Left lung (tissue), 10 donors: Measurements from ENCODE around the gene SLC24A5. TPM values are rescaled to one million over a fixed set of nuclear protein-coding genes. Genes with fewer than 3 reads are reported as not detected.

Experiments used
- ATAC-seq: fragments of 200-7000 bp; cut with Tn5 transposase; one replicate; pipeline ENCODE4 v1.9.1; 2020; ENCODE audit warnings: moderate library complexity
- DNase-seq, 4 donors: peaks; one replicate each; pipeline ENCODE4 v3.0.0-alpha.2; 2013 to 2020
- H3K27ac ChIP-seq, 2 donors: fragments of 200-600 bp; sonication (generic) in 1 of 2; one replicate each; pipeline versions ENCODE4 v1.5.0 to v1.8.0; 2020 to 2021
- H3K27me3 ChIP-seq, 2 donors: fragments of 200-600 bp; sonication (generic) in 1 of 2; one replicate each; pipeline versions ENCODE4 v1.5.0 to v1.8.0; 2020 to 2021
- H3K36me3 ChIP-seq, 2 donors: fragments of 200-600 bp; sonication (generic) in 1 of 2; one replicate each; pipeline versions ENCODE4 v1.5.0 to v1.8.0; 2020 to 2021
- H3K4me1 ChIP-seq, 2 donors: fragments of 200-600 bp; one replicate each; pipeline ENCODE4 v1.8.0; 2021
- H3K4me3 ChIP-seq, 2 donors: fragments of 200-600 bp; sonication (generic) in 1 of 2; one replicate each; pipeline versions ENCODE4 v1.5.0 to v1.8.0; 2020 to 2021; ENCODE audit warnings: mild to moderate bottlenecking in 1 of 2
- H3K9me3 ChIP-seq, 2 donors: fragments of 200-600 bp; sonication (generic) in 1 of 2; one replicate each; pipeline versions ENCODE4 v1.5.0 to v1.8.0; 2020 to 2021
- CTCF ChIP-seq, 2 donors: fragments of 200-600 bp; sonication (generic) in 1 of 2; IDR thresholded peaks; one replicate each; pipeline versions ENCODE4 v1.5.0 to v1.8.0; 2021; ENCODE audit warnings: antibody characterized with exemption in 2 of 2
- intact Hi-C, 2 donors: fragments of 100-400 bp; cut with DNase I; formaldehyde crosslinking; loops; one replicate each; pipeline versions ENCODE4 v1.11.2 to v1.14.2; 2022
- polyA plus RNA-seq, 6 donors: library from polyadenylated mRNA; unstranded; fragments of 120-200 nt; gene quantifications; one replicate each; pipeline ENCODE4 v1.2.1, GENCODE V29; 2013; ENCODE audit not compliant: insufficient read length in 6 of 6
- total RNA-seq, 2 donors: library from RNA; stranded (reverse); fragmentation: NEBNext Ultra II Directional; extraction: Animal tissue kit (Norgen Biotek cat#: 25700); gene quantifications; one replicate each; pipeline ENCODE4 v1.2.1, GENCODE V29; 2021
- donor health status: DM: no; HTN: yes; CAD: no.
- donor health status: DM: no; HTN: no; CAD: no.

The SLC24A5 gene
- total and polyA plus RNA-seq, 8 donors: 0.14 to 6.5 (median 0.47) TPM; not detected in 1

- no peak for TF ChIP-seq CTCF (IDR thresholded peaks at IDR 0.05)
- intact Hi-C loops: no loop called here
- no peak overlapping the region for H3K4me3 ChIP-seq
- no peaks in the 10 kb centered on the region for H3K9me3 ChIP-seq
- no peaks in the 10 kb centered on the region for H3K4me1 ChIP-seq
- H3K27me3 ChIP-seq: no peaks in the 10 kb centered on the region
- no peak overlapping the region for H3K27ac ChIP-seq
- DNase-seq: no peak
- no peaks in the 10 kb centered on the region for H3K36me3 ChIP-seq
- no peak for ATAC-seq
Measured at GRCh38 chr15:48089702-48090101, 31.1 kb upstream of the SLC24A5 start.

GRCh38 chr15:48090115-48090514 lies 30.7 kb upstream of the SLC24A5 start:
- Histone ChIP-seq H3K4me1 (no peaks in the 10 kb centered on the region), H3K36me3 (no peaks in the 10 kb centered on the region), H3K4me3 (no peak overlapping the region), H3K27me3 (no peaks in the 10 kb centered on the region), H3K9me3 (no peaks in the 10 kb centered on the region), H3K27ac (no peak overlapping the region)
- intact Hi-C loops: no loop called here
- no peak for ATAC-seq
- no peak for DNase-seq
- no peak for TF ChIP-seq CTCF (IDR thresholded peaks at IDR 0.05)

- no peak for ATAC-seq
- H3K27ac ChIP-seq: no peak overlapping the region
- H3K27me3 ChIP-seq: no peaks in the 10 kb centered on the region
- no peak for DNase-seq
- TF ChIP-seq CTCF (IDR thresholded peaks at IDR 0.05): no peak
- intact Hi-C loops: no loop called here
- H3K4me1 ChIP-seq: no peaks in the 10 kb centered on the region
- H3K9me3 ChIP-seq: no peaks in the 10 kb centered on the region
- no peak overlapping the region for H3K4me3 ChIP-seq
- H3K36me3 ChIP-seq: no peaks in the 10 kb centered on the region
Measured at GRCh38 chr15:48090666-48091065, 30.1 kb upstream of the SLC24A5 start.

GRCh38 chr15:48091522-48091921 lies 29.3 kb upstream of the SLC24A5 start:
- Histone ChIP-seq H3K9me3 (no peaks in the 10 kb centered on the region), H3K4me3 (no peak overlapping the region), H3K4me1 (no peaks in the 10 kb centered on the region), H3K27ac (no peak overlapping the region), H3K27me3 (no peaks in the 10 kb centered on the region), H3K36me3 (no peaks in the 10 kb centered on the region)
- TF ChIP-seq CTCF (IDR thresholded peaks at IDR 0.05): no peak
- intact Hi-C loops: no loop called here
- no peak for DNase-seq
- no peak for ATAC-seq

- H3K36me3 ChIP-seq: no peaks in the 10 kb centered on the region
- DNase-seq (no peak), ATAC-seq (no peak)
- H3K27ac ChIP-seq: no peak overlapping the region
- TF ChIP-seq CTCF (IDR thresholded peaks at IDR 0.05): no peak
- H3K4me1 ChIP-seq: no peaks in the 10 kb centered on the region
- no peaks in the 10 kb centered on the region for H3K27me3 ChIP-seq
- no peaks in the 10 kb centered on the region for H3K9me3 ChIP-seq
- no peak overlapping the region for H3K4me3 ChIP-seq
- intact Hi-C loops: no loop called here
Measured at GRCh38 chr15:48096355-48096786, 24.4 kb upstream of the SLC24A5 start.
